Endothelial cell of umbilical vein (primary cell): ENCODE results near the gene AP3S1. TPM values are rescaled to one million over a fixed set of nuclear protein-coding genes. Genes with fewer than 3 reads are reported as not detected.

ENCODE experiments used
- BruUV-seq: library from RNA; stranded (reverse); fragments of 400-500 nt; replicated peaks from 2 replicates; lab custom pipeline; 2021; lab: Mats Ljungman, UMichigan
- CTCF ChIA-PET: fragments of 300-600, 350-600 bp; sonication (Branson Sonifier 250); formaldehyde crosslinking; loops from one replicate; lab custom pipeline; 2021; ENCODE audit warnings: antibody characterized with exemption, inconsistent platforms; lab: Charles Lee
- POLR2A ChIA-PET: fragments of 300-600, 350-600 bp; sonication (Branson Sonifier 250); formaldehyde crosslinking; loops from one replicate; lab custom pipeline; 2021; ENCODE audit warnings: antibody characterized with exemption, inconsistent platforms; lab: Charles Lee
- DNase-seq: peaks from one replicate; pipeline ENCODE4 v3.0.0-alpha.2; 2011; ENCODE audit warnings: low read depth, low spot score
- FAIRE-seq: peaks from 2 replicates; lab custom pipeline; 2011; peaks lifted over from hg19 to GRCh38; lab: Jason Lieb, UNC
- H2AFZ ChIP-seq: 2 replicates; pipeline ENCODE4 v1.6.0; 2012; ENCODE audit warnings: low read depth, low read length, control low read depth, inconsistent platforms
- H3K27ac ChIP-seq: 2 replicates; pipeline ENCODE4 v1.5.1; 2011; ENCODE audit warnings: low read depth, mild to moderate bottlenecking, control low read depth, low read length, moderate library complexity; ENCODE audit not compliant: insufficient read depth
- H3K27me3 ChIP-seq, 2 experiments: 2 replicates each; pipeline versions ENCODE4 v1.6.0 to v1.6.1; 2011; ENCODE audit warnings: low read length in 2 of 2, mixed read lengths in 1 of 2; ENCODE audit not compliant: control insufficient read depth in 2 of 2, insufficient read depth in 2 of 2
- H3K36me3 ChIP-seq, 2 experiments: 2 replicates in 1 of 2; 3 replicates in 1 of 2; pipeline ENCODE4 v1.5.1; 2011; ENCODE audit warnings: low read length in 2 of 2, mild to moderate bottlenecking in 1 of 2, moderate library complexity in 1 of 2; ENCODE audit not compliant: control insufficient read depth in 2 of 2, insufficient read depth in 2 of 2; ENCODE audit errors: extremely low read depth in 1 of 2
- H3K4me1 ChIP-seq: 3 replicates; pipeline ENCODE4 v1.5.1; 2011; ENCODE audit warnings: mild to moderate bottlenecking, low read length; ENCODE audit not compliant: control insufficient read depth, insufficient read depth; ENCODE audit errors: extremely low read depth
- H3K4me2 ChIP-seq: 2 replicates; pipeline ENCODE4 v1.6.1; 2011; ENCODE audit warnings: low read length, control low read depth, mixed read lengths; ENCODE audit not compliant: insufficient read depth
- H3K4me3 ChIP-seq, 3 experiments: fragments of 200-600 bp in 1 of 3; sonication (generic), shearing (Covaris generic) in 1 of 3; replicated peaks in 1 of 3; 2 replicates each; pipeline ENCODE4 v1.5.1; 2011 to 2016; ENCODE audit warnings: control low read depth in 3 of 3, low read length in 3 of 3, mild to moderate bottlenecking in 2 of 3, inconsistent platforms in 1 of 3, low read depth in 1 of 3, moderate library complexity in 1 of 3; ENCODE audit not compliant: insufficient read depth in 1 of 3
- H3K79me2 ChIP-seq: 2 replicates; pipeline ENCODE4 v1.6.0; 2012; ENCODE audit warnings: low read length, inconsistent platforms; ENCODE audit not compliant: control insufficient read depth, insufficient read depth
- H3K9ac ChIP-seq: replicated peaks from 2 replicates; pipeline ENCODE3; 2011; ENCODE audit warnings: low read length, control low read depth; ENCODE audit not compliant: insufficient read depth; ENCODE audit errors: extremely low read depth
- H3K9me1 ChIP-seq: replicated peaks from 3 replicates; pipeline ENCODE4 v1.6.0; 2011; ENCODE audit warnings: mild to moderate bottlenecking, low read length; ENCODE audit not compliant: control insufficient read depth, insufficient read depth; ENCODE audit errors: extremely low read depth
- H3K9me3 ChIP-seq: replicated peaks from 2 replicates; pipeline ENCODE4 v1.5.1; 2012; ENCODE audit warnings: low read length, inconsistent platforms; ENCODE audit not compliant: control insufficient read depth, insufficient read depth
- H4K20me1 ChIP-seq: replicated peaks from 2 replicates; pipeline ENCODE3; 2011; ENCODE audit warnings: mild to moderate bottlenecking, low read length; ENCODE audit not compliant: control insufficient read depth, insufficient read depth; ENCODE audit errors: extremely low read depth
- GATA2 ChIP-seq: IDR thresholded peaks from 2 replicates; pipeline ENCODE4 v1.7.0; 2011; ENCODE audit warnings: low read depth, mild to moderate bottlenecking, moderate library complexity, mixed read lengths, low read length; ENCODE audit not compliant: insufficient read length, insufficient read depth
- JUN ChIP-seq: IDR thresholded peaks from 2 replicates; pipeline ENCODE4 v1.6.1; 2011; ENCODE audit warnings: borderline replicate concordance, low read depth; ENCODE audit not compliant: insufficient read length, insufficient read depth
- POLR2A ChIP-seq: IDR thresholded peaks from 2 replicates; pipeline ENCODE4 v1.6.1; 2012; ENCODE audit warnings: low read depth, mild to moderate bottlenecking, control low read depth, low read length
- dilution Hi-C: fragments of 300-500 bp; cut with MboI; formaldehyde crosslinking; loops from one replicate; pipeline ENCODE4 v1.15.0; 2019; ENCODE audit warnings: low sequenced_read_pairs; ENCODE audit not compliant: extremely low pct_ligation_motif_present
- intact Hi-C: fragments of 100-400 bp; cut with micrococcal nuclease; formaldehyde crosslinking; loops from one replicate; pipeline ENCODE4 v1.10.0; 2022
- polyA plus RNA-seq, 4 experiments: library from polyadenylated mRNA; depleted of rRNA in 3 of 4; stranded (reverse) in 3 of 4; unstranded in 1 of 4; fragments of >200 nt; gene quantifications; 2 replicates each; pipeline versions ENCODE4 v1.2.1 to v1.2.3, GENCODE V29; 2011 to 2012; ENCODE audit warnings: missing spikeins in 1 of 4
- total RNA-seq: library from RNA; stranded (reverse); gene quantifications from 2 replicates; pipeline ENCODE4 v1.2.3, GENCODE V29; 2021
- TF ChIP-seq, protein P1 (sequence below), 2 donors: IDR thresholded peaks; 1 replicate in 1 of 2; 2 replicates in 1 of 2; pipeline ENCODE4 v1.5.1; 2011; ENCODE audit warnings: low read length in 2 of 2, mild to moderate bottlenecking in 2 of 2, moderate library complexity in 2 of 2, control low read depth in 1 of 2, inconsistent platforms in 1 of 2, low read depth in 1 of 2; ENCODE audit not compliant: insufficient read depth in 1 of 2; ENCODE audit errors: extremely low read depth in 1 of 2
- TF ChIP-seq, protein P2 (sequence below): IDR thresholded peaks from 2 replicates; pipeline ENCODE4 v1.6.1; 2011; ENCODE audit not compliant: insufficient read depth, insufficient read length

Gene AP3S1
- total and polyA plus RNA-seq, 2 donors (not counting 3 experiments of a cell fraction or from before 2014, with no cell fraction given): 26.5 to 85.7 TPM

DNA sequence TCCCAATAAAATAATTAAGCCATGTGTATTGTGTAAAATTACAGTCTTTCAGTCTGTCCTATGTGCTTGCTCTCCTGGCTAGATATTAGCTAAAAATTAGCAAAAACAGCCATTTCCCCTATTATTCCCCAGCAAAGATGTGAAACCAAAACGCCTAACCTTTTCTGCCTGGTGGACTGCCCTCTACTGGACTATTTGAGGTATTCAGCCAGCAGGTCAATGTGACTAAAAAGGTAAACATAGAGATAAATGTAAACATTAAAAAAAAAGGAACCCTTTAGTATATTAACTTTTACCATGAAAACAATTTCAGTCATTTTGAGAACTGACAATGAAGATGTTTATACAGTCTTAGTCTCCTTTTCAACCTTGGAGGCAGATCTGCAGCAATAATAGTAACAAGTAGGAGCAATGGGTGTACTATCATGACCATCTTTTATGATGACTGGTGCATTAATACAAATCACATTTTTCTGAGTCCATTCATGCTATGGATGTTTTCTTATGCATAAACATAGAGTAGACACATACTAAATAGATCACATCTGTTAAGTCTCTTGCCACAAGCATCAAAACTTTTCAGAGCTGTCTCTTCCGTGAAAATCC is 10.5 kb upstream of the AP3S1 start:
- TF ChIP-seq, protein P1, sequence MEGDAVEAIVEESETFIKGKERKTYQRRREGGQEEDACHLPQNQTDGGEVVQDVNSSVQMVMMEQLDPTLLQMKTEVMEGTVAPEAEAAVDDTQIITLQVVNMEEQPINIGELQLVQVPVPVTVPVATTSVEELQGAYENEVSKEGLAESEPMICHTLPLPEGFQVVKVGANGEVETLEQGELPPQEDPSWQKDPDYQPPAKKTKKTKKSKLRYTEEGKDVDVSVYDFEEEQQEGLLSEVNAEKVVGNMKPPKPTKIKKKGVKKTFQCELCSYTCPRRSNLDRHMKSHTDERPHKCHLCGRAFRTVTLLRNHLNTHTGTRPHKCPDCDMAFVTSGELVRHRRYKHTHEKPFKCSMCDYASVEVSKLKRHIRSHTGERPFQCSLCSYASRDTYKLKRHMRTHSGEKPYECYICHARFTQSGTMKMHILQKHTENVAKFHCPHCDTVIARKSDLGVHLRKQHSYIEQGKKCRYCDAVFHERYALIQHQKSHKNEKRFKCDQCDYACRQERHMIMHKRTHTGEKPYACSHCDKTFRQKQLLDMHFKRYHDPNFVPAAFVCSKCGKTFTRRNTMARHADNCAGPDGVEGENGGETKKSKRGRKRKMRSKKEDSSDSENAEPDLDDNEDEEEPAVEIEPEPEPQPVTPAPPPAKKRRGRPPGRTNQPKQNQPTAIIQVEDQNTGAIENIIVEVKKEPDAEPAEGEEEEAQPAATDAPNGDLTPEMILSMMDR (IDR thresholded peaks at IDR 0.05; ENCODE audit: extremely low read depth in 1 of 2, insufficient read depth in 1 of 2, low read depth in 1 of 2, low read length in 2 of 2): peak; percentile 66 to 68
- no peak for TF ChIP-seq GATA2
- TF ChIP-seq JUN: no peak
- TF ChIP-seq POLR2A: no peak
- POLR2A ChIA-PET: no interaction called here

DNA sequence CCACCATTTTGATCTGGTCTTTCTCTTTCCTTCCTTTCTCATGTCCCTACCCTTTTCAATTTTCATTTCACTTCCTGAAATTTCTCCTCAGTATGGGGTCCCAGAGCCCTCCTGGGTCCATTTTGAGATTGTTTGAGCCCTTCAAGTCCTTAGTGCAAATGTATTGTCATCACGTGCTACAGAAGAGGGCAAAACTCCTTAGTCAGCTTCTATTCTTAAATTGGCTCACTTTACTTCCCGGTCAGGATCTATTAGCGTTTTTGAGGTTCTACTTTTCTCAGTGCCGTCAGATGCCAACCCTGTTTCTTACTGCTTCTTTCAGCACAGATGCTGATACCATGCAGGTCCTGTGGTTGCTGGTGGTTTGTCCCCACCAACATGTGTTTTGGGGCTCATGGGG is 6.3 kb upstream of the AP3S1 start:
- Histone ChIP-seq H2AFZ (no peak overlapping the region), H3K27ac (no peak overlapping the region), H3K4me1 (peaks cover 20% of the 10 kb centered on the region), H3K36me3 (peaks cover 7 to 34% of the 10 kb centered on the region in 2 experiments), H3K27me3 (no peaks in the 10 kb centered on the region), H3K9ac (no peak overlapping the region), H3K9me3 (no peaks in the 10 kb centered on the region), H3K4me3 (no peak overlapping the region), H3K4me2 (no peak overlapping the region), H4K20me1 (peaks cover 7% of the 10 kb centered on the region), H3K79me2 (peaks cover 32% of the 10 kb centered on the region), H3K9me1 (no peaks in the 10 kb centered on the region)
- no TSS peak for BruUV-seq
- DNase-seq (no peak), FAIRE-seq (no peak)
- dilution Hi-C loops (no loop called here), intact Hi-C loops (loop anchor here (5.0 kb wide), 2 partner anchors 528 to 738 kb away; no protein-coding TSS in a partner anchor)
- ChIA-PET CTCF (interaction anchor here (0.9 to 1.8 kb wide), 3 partner anchors 200 to 526 kb away, joined by 3 to 8 read pairs (median 4); no protein-coding TSS in a partner anchor), POLR2A (no interaction called here)
- TF ChIP-seq, protein P2, sequence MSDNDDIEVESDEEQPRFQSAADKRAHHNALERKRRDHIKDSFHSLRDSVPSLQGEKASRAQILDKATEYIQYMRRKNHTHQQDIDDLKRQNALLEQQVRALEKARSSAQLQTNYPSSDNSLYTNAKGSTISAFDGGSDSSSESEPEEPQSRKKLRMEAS: no peak
- TF ChIP-seq POLR2A: no peak
- TF ChIP-seq GATA2: no peak
- TF ChIP-seq, protein P1 (IDR thresholded peaks at IDR 0.05; ENCODE audit: extremely low read depth in 1 of 2, insufficient read depth in 1 of 2, low read depth in 1 of 2, low read length in 2 of 2): no peak

More for the DNA sequence above, 10.5 kb upstream of the AP3S1 start:
- Histone ChIP-seq H4K20me1 (no peaks in the 10 kb centered on the region), H3K9me1 (no peaks in the 10 kb centered on the region), H3K27me3 (no peaks in the 10 kb centered on the region), H3K4me3 (no peak overlapping the region), H3K9me3 (no peaks in the 10 kb centered on the region), H3K9ac (no peak overlapping the region), H3K4me2 (no peak overlapping the region), H2AFZ (no peak overlapping the region), H3K79me2 (peaks cover 2% of the 10 kb centered on the region), H3K36me3 (peaks cover 5 to 34% of the 10 kb centered on the region in 2 experiments), H3K27ac (no peak overlapping the region), H3K4me1 (no peaks in the 10 kb centered on the region)
- peak; percentile 51 for DNase-seq
- intact Hi-C loops (loop anchor here (1.0 kb wide), 2 partner anchors 8 to 197 kb away; no protein-coding TSS in a partner anchor), dilution Hi-C loops (no loop called here)
- BruUV-seq: no TSS peak
- peak; percentile 73 for FAIRE-seq
- CTCF ChIA-PET: interaction anchor here (0.6 to 2.7 kb wide), 10 partner anchors 8 to 245 kb away, joined by 3 to 54 read pairs (median 4); partner anchors contain the start of gene CDO1
